IPS-15b (cell line): Measurements from ENCODE around the gene OTOP3.

Experiments used
- H3K27me3 ChIP-seq: one replicate; pipeline ENCODE4 v1.6.1; 2013; ENCODE audit warnings: low read length; ENCODE audit not compliant: control insufficient read depth, insufficient read depth
- H3K36me3 ChIP-seq: one replicate; pipeline ENCODE4 v1.6.1; 2013; ENCODE audit warnings: low read length; ENCODE audit not compliant: control insufficient read depth, insufficient read depth
- H3K4me1 ChIP-seq: one replicate; pipeline ENCODE4 v1.6.1; 2013; ENCODE audit warnings: mild to moderate bottlenecking, low read length; ENCODE audit not compliant: control insufficient read depth, insufficient read depth
- H3K4me3 ChIP-seq: one replicate; pipeline ENCODE4 v1.5.1; 2013; ENCODE audit warnings: low read depth, low read length
- H3K9ac ChIP-seq: one replicate; pipeline ENCODE4 v1.6.1; 2013; ENCODE audit warnings: low read depth, mild to moderate bottlenecking, low read length
- H3K9me3 ChIP-seq: one replicate; pipeline ENCODE4 v1.6.1; 2013; ENCODE audit warnings: mild to moderate bottlenecking, low read length; ENCODE audit not compliant: control insufficient read depth, insufficient read depth

Gene OTOP3

GRCh38 chr17:74970395-74970794, 34.7 kb downstream of the OTOP3 start:
- no peak overlapping the region for H3K4me3 ChIP-seq
- peaks cover 46% of the 10 kb centered on the region for H3K27me3 ChIP-seq
- no peak overlapping the region for H3K9ac ChIP-seq

DNA sequence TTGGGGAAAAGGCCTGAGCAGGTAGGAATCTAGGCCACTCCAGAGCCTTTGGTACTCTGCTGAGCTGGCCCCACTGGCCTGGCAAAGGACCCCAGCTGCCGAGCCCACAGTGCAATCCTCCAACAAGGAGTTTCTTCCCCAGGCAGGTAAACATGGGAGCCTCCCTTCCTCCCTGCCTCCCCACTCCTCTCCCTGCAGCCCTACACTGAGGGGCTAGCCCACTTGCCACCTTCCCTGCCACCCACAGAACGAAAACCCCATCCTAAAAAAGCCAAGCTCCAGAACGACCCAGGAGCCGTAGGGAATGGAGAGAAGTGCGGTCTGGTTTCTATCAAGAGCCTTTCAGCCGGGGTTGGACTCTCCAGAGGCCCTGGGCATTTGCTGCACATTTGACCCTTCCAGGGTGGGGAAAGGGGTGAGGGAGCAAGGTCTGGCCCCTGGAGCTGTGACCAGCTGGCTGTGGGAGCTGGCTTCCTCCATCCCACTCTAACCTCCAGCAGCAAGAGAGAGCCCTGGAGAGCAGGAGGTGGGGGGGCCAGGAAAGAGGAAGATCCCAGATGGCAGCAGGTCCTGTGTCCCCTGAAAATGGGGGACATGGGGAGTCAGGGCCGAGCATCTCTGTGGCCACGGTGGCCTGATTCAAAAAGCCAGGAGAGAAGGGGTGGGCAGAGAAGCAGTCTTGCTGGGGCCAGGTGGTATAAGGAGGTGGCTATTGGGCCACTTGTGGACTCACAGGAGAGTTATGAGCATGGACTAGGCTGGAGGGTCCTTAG, 35.6 kb downstream of the OTOP3 start:
- H3K9me3 ChIP-seq, result no peaks in the 10 kb centered on the region
- peaks cover 46% of the 10 kb centered on the region for H3K27me3 ChIP-seq
- H3K9ac ChIP-seq, result no peak overlapping the region
- peaks cover 2% of the 10 kb centered on the region for H3K4me1 ChIP-seq
- H3K4me3 ChIP-seq, result peak overlapping the region; percentile 55
- no peaks in the 10 kb centered on the region for H3K36me3 ChIP-seq

More at GRCh38 chr17:74970395-74970794, 34.7 kb downstream of the OTOP3 start:
- H3K9me3 ChIP-seq, result no peaks in the 10 kb centered on the region
- H3K36me3 ChIP-seq, result no peaks in the 10 kb centered on the region
- peaks cover 2% of the 10 kb centered on the region for H3K4me1 ChIP-seq

- Histone ChIP-seq H3K4me1 (peaks cover 2% of the 10 kb centered on the region), H3K27me3 (peaks cover 46% of the 10 kb centered on the region), H3K9me3 (no peaks in the 10 kb centered on the region), H3K9ac (no peak overlapping the region), H3K36me3 (no peaks in the 10 kb centered on the region), H3K4me3 (peak overlapping the region; percentile 55)
Measured at GRCh38 chr17:74971842-74972106, 36.1 kb downstream of the OTOP3 start.

DNA sequence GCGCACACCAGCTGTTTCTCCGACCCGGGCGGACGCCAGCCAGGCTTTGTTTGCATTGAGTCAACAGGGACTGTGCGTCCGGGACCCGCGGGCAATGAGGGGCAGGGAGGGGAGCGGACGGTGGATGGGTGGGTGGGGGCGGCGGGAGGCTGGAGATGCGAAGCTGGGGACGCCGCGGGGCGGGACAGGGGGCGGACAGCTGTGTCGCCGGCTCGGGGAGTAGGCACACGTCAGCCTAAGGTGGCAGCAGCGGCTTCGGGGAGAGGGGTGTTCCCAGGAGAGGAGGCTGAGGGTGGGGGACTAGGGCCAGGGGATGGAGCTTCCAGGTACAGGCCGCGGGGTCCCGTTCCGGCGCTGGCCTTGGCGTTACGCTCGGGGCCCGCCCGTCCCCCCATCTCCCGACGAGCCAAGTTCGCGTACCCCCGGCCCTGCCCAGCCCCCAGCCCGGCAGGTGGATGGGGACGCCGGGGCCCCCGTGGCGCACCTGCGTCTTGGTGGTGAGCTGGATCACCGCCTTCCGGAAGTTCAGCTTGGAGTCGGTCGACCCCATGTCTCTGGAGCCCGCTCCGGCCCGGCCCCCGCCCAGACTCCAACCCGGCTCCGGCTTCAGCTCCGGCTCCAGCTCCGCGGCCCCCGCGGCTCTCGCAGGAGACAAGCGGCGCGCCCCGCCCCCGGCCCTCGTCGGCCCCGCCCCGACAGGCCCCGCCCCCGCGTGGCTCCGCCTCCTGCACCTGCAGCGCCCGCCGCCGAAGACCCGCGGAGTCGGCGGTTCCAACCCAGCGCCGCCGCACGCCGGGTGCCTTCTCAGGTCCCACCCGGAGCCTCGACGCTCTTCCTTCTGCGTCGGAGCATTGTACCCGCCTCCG, 36.6 kb downstream of the OTOP3 start, which contains the start of gene HID1:
Gene HID1, minus strand, starts transcription at position 653 of the 866 bp plus-strand sequence. Its CDS starts 103 bp downstream, at position 550.
- Histone ChIP-seq H3K9me3 (no peaks in the 10 kb centered on the region), H3K4me1 (peaks cover 2% of the 10 kb centered on the region), H3K27me3 (peaks cover 46% of the 10 kb centered on the region), H3K9ac (no peak within 1 kb of the TSS), H3K4me3 (peak within 1 kb of the TSS; percentile 59), H3K36me3 (no peaks in the 10 kb centered on the region)

GRCh38 chr17:74972973-74973328, 37.3 kb downstream of the OTOP3 start:
- Histone ChIP-seq H3K4me1 (peaks cover 2% of the 10 kb centered on the region), H3K36me3 (no peaks in the 10 kb centered on the region), H3K27me3 (peaks cover 48% of the 10 kb centered on the region), H3K4me3 (peak overlapping the region; percentile 59), H3K9me3 (no peaks in the 10 kb centered on the region), H3K9ac (no peak overlapping the region)

GRCh38 chr17:74975943-74976342, 40.2 kb downstream of the OTOP3 start:
- no peak overlapping the region for H3K9ac ChIP-seq
- no peaks in the 10 kb centered on the region for H3K36me3 ChIP-seq
- peaks cover 51% of the 10 kb centered on the region for H3K27me3 ChIP-seq
- H3K4me1 ChIP-seq, result peaks cover 2% of the 10 kb centered on the region
- no peak overlapping the region for H3K4me3 ChIP-seq
- H3K9me3 ChIP-seq, result no peaks in the 10 kb centered on the region

DNA sequence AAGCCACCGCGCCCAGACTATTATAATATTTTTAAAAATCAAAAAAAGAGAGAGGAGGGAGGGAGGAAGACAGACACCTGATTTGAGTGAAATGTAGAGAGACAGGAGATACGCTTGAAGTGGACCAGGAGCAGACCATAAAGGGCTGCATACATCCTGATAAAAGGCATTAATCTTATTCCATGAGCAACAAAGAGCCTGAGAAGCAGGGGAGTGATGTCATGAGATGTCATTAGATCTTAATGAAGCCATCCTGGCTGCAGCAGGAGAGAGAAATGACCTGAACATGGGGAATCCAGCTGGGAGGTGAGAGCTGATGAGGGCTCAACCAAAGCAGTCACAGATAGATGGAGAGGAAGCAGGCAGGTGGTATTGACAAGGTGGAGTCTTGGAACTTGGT, 42.1 kb downstream of the OTOP3 start:
- Histone ChIP-seq H3K9ac (no peak overlapping the region), H3K4me3 (no peak overlapping the region), H3K4me1 (peaks cover 5% of the 10 kb centered on the region), H3K9me3 (no peaks in the 10 kb centered on the region), H3K27me3 (peaks cover 46% of the 10 kb centered on the region), H3K36me3 (no peaks in the 10 kb centered on the region)

- no peaks in the 10 kb centered on the region for H3K9me3 ChIP-seq
- H3K4me1 ChIP-seq, result peaks cover 3% of the 10 kb centered on the region
- H3K27me3 ChIP-seq, result peaks cover 42% of the 10 kb centered on the region
- no peak overlapping the region for H3K9ac ChIP-seq
- no peak overlapping the region for H3K4me3 ChIP-seq
- H3K36me3 ChIP-seq, result no peaks in the 10 kb centered on the region
Measured at GRCh38 chr17:74978240-74978639, 42.5 kb downstream of the OTOP3 start.

GRCh38 chr17:74979408-74980146, 43.9 kb downstream of the OTOP3 start:
- H3K27me3 ChIP-seq, result peaks cover 30% of the 10 kb centered on the region
- H3K36me3 ChIP-seq, result no peaks in the 10 kb centered on the region
- no peaks in the 10 kb centered on the region for H3K9me3 ChIP-seq
- no peak overlapping the region for H3K4me3 ChIP-seq
- H3K9ac ChIP-seq, result no peak overlapping the region
- H3K4me1 ChIP-seq, result peaks cover 3% of the 10 kb centered on the region

GRCh38 chr17:74981318-74981978, 45.8 kb downstream of the OTOP3 start:
- Histone ChIP-seq H3K4me1 (peaks cover 3% of the 10 kb centered on the region), H3K27me3 (peaks cover 22% of the 10 kb centered on the region), H3K9me3 (no peaks in the 10 kb centered on the region), H3K9ac (peak overlapping the region; percentile 54), H3K4me3 (peak overlapping the region; percentile 96), H3K36me3 (no peaks in the 10 kb centered on the region)

GRCh38 chr17:74981979-74982662, 46.4 kb downstream of the OTOP3 start:
- Histone ChIP-seq H3K4me1 (peaks cover 3% of the 10 kb centered on the region), H3K9me3 (no peaks in the 10 kb centered on the region), H3K4me3 (peak overlapping the region; percentile 96), H3K36me3 (no peaks in the 10 kb centered on the region), H3K9ac (peak overlapping the region; percentile 54), H3K27me3 (peaks cover 22% of the 10 kb centered on the region)
